ENCODE results near the gene ZFYVE28.

ZFYVE28 gene

DNA sequence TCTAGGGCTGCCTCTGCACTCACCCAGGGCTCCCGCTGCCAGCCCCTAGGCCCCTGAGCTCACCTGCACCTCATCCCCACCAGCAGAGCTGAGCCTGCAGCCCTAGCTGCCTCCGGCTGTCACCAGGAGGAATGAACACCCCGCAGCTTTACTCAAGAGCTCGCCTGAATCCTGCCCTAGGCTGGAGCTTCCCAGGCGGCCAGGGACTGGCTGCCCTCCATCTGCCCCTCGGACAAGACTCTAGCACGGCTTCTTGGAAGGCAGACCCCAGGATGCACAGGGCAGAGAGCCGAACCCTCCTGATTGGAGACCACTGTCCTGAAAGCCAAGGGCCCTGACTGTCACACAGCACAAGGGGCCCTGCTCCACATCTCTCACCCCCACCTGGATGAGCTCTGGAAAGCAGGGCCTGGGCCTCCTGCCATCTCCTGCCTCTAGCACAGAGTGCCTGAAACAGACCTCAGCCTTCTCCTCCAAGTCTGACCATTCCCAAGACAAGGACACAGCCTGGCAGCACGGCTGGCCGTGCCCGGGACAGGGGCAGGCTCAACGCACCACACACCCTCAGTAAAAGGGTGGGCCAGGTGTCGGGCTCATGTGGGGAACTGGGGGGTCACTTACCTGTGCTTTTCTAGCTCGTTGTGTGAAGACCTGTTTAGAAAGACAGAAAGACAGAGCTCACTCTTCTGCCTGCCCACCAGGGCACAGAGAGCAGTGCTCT, 160.9 kb downstream of the ZFYVE28 start:
- H3K4me3 ChIP-seq (ENCODE audit: low read length), result no peak overlapping the region
- TF ChIP-seq, protein P1, sequence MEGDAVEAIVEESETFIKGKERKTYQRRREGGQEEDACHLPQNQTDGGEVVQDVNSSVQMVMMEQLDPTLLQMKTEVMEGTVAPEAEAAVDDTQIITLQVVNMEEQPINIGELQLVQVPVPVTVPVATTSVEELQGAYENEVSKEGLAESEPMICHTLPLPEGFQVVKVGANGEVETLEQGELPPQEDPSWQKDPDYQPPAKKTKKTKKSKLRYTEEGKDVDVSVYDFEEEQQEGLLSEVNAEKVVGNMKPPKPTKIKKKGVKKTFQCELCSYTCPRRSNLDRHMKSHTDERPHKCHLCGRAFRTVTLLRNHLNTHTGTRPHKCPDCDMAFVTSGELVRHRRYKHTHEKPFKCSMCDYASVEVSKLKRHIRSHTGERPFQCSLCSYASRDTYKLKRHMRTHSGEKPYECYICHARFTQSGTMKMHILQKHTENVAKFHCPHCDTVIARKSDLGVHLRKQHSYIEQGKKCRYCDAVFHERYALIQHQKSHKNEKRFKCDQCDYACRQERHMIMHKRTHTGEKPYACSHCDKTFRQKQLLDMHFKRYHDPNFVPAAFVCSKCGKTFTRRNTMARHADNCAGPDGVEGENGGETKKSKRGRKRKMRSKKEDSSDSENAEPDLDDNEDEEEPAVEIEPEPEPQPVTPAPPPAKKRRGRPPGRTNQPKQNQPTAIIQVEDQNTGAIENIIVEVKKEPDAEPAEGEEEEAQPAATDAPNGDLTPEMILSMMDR (IDR thresholded peaks at IDR 0.05; ENCODE audit: insufficient read depth, low read depth, low read length, missing control alignments), result no peak

DNA sequence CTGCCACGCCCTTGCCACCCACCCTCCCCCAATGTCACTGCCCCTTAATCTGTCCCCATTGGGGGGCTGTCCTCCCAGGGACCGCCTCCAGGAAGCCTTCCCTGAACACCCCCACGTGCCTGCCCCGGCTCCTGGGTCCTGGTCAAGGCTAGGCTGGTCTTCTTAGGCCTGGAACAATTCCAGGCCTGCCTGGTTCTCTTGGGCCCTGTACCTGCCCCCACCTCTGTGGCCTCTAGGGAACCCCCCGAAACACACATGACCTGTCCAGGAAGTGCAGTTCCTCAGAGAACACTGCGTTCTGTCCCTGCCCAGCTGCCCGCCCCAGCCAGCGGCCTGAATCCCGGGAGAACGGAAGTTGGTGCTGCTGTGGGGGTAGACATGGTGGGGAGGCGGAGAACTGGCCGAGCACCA, 161.7 kb downstream of the ZFYVE28 start:
- DNase-seq (ENCODE audit: low read depth), result no peak
- TF ChIP-seq, protein P1 (IDR thresholded peaks at IDR 0.05; ENCODE audit: insufficient read depth, low read depth, low read length, missing control alignments), result no peak
- no peak overlapping the region for H3K4me3 ChIP-seq (ENCODE audit: low read length)

More for the DNA sequence above, 160.9 kb downstream of the ZFYVE28 start:
- DNase-seq (ENCODE audit: low read depth), result no peak

DNA sequence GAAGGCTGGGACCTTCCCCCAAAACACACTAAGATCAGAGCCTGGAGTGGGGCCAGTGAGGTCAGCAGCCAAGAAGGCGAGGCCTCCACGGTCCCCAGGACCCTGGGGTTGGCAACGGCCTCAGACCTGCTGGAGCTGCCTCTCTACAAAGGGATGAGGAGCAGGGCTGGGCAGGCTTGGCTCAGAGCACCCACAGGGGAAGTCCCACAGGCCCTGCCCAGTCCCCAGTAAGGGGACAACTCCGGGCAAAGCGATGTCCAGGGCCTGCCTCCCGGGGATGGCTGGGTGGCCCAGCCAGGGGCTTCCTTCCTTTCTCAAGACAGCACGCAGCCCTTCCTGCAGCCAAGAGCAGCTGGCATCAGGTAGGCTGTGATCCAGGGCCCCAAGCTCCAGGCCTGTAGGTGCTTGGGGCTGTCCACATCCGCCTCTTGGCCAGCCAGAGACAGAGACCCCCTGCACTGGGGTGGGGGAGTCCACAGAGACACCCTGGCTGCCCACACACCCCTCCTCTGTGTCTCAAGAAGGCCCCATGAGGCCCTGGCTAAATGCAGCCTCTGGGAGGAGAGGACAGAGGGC, 162.2 kb downstream of the ZFYVE28 start:
- TF ChIP-seq, protein P1 (IDR thresholded peaks at IDR 0.05; ENCODE audit: insufficient read depth, low read depth, low read length, missing control alignments), result no peak
- H3K4me3 ChIP-seq (ENCODE audit: low read length), result no peak overlapping the region
- no peak for DNase-seq (ENCODE audit: low read depth)

DNA sequence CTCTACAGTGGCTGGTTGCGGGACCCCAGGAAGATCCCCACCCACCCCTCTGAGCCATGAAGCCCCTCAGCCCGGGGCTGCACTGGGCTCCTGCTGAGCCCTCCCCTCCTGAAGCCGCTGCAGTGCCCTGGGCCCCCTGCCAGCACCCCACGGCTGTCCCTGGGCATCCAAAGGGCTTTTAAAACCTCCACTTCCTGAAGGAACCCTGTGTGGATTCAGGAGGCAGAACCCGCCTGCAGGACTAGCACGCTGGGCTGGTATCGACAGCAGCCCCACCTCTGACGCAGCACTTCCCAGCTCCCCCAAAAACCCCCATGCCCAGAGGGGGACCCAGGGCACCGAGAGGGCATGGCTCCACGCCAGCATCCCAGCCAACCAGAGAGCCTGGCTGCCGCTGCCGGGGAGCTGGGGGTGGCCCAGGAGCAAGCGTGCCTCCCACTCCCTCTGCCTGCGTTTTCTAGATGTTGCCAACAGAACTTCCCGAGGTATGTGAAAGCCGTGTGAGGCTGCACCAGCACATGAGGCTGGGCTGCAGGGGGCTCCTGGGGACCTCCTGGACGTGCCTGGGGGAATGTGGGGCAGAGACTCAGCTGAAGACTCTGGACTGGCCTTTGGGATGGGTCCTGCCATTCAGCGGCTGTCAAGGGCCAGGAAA, 162.8 kb downstream of the ZFYVE28 start:
- DNase-seq (ENCODE audit: low read depth), result no peak
- TF ChIP-seq, protein P1 (IDR thresholded peaks at IDR 0.05; ENCODE audit: insufficient read depth, low read depth, low read length, missing control alignments), result no peak
- H3K4me3 ChIP-seq (ENCODE audit: low read length), result no peak overlapping the region

DNA sequence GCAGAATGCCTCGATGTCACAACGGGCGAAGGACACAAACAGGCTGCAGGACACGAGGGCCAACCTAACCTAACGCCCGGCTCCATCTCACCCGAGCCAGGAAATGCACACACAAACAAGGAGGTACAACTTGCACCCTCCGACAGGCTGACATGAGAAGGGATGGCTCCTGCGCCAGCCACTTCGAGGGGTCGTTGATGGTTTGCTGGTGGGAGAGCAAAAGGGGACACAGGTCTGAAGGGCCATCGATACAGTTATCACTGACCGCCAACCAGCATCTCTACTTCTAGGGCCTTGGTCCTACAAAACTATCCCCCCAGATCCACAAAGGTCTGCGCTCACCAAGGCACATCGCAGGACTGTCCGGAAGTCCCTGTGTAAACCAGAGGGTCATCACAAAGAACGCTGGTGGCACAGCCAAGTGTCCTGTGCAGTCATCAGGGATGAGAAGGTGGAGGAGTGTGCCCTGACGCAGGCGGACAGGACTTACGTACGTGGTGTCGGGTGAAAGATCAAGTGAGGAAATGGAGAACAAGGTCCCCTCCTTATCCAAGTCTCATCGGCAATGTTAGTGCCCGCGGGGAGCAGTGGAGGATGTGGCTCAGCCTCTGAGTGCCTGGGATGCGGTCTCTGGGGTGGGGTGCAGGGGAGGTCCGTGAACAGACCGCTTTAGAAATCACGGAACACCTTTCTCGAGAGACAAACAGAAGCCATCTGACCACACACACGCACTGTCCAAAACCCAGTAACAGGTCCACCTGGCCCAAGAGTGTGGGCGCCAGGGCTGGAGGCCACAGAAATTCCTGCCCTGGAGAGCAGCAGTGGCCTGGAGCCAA, 163.6 kb downstream of the ZFYVE28 start:
- no peak for DNase-seq (ENCODE audit: low read depth)
- H3K4me3 ChIP-seq (ENCODE audit: low read length), result no peak overlapping the region
- TF ChIP-seq, protein P1 (IDR thresholded peaks at IDR 0.05; ENCODE audit: insufficient read depth, low read depth, low read length, missing control alignments), result no peak

DNA sequence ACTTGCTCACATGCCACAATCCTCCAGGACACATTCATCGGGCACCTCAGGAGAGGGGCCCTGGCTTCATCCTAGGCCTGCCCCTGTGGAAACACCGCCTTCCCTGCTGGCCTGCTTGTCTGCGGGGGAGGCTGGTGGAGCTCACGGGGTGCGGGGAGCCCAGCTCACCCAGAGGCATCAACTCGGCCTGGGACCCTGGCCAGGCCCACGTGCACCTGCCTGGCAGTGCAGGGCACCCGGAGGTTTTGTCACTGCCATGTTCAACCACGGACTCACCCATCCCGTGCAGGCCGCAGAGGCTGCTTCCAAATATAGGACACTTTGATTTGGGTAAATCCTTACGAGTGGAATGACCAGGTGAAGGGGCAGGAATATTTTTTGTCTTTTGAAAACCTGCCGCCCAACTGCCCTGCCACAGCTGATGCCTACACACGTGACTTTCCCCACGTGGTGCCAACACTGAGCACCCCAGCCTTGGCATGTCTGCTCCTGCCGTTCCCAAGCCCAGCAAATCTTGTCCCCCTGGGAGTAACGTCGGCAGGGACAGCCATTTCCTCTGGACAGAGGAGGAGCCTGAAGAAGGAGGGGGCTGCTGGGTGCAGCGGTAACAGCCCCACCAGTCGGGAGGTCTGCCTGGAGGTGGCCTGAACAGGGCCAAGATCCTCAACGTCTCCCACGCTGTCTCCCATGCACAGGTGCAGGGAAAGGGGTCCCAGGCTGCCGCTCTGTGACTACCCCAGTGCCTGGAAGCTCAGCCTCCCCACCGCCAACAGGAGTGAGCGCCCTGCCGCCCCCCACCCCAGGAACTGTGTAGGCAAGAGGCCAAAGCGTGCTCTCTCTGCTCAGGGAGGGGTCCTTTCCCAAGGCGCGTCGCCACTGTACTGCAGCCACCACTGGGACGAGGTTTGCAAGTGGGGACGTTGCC, 165.0 kb downstream of the ZFYVE28 start:
- TF ChIP-seq, protein P1 (IDR thresholded peaks at IDR 0.05; ENCODE audit: insufficient read depth, low read depth, low read length, missing control alignments), result no peak
- no peak for DNase-seq (ENCODE audit: low read depth)
- no peak overlapping the region for H3K4me3 ChIP-seq (ENCODE audit: low read length)
